GM12872 (cell line): ENCODE results near the gene UGGT1.

Experiments
- CTCF ChIP-seq: IDR thresholded peaks from 3 replicates; pipeline ENCODE4 v1.5.1; 2011; ENCODE audit warnings: low read depth, mild to moderate bottlenecking, low read length, moderate library complexity; ENCODE audit not compliant: insufficient read depth

UGGT1 gene

GRCh38 chr2:128232965-128233789 is 142.2 kb downstream of the UGGT1 start:
- peak; percentile 92 for TF ChIP-seq CTCF

- no peak for TF ChIP-seq CTCF
These were observed 142.9 kb downstream of the UGGT1 start for GRCh38 chr2:128233790-128234395.

- no peak for TF ChIP-seq CTCF
These were observed 143.6 kb downstream of the UGGT1 start for GRCh38 chr2:128234613-128235012.

GRCh38 chr2:128235581-128235980 is 144.6 kb downstream of the UGGT1 start:
- no peak for TF ChIP-seq CTCF

- no peak for TF ChIP-seq CTCF
These were observed 145.6 kb downstream of the UGGT1 start for GRCh38 chr2:128236491-128237035.

- no peak for TF ChIP-seq CTCF
These were observed 146.1 kb downstream of the UGGT1 start for GRCh38 chr2:128237081-128237534.

GRCh38 chr2:128237911-128238697 is 147.1 kb downstream of the UGGT1 start:
- no peak for TF ChIP-seq CTCF
